GF-D8 (cell line): ENCODE data around the gene TMCC1.
A peak's percentile ranks its signal among the peaks of the same experiment; 100 is the strongest.
"Not testable (repeated sequence)": the region's sequence is repeated elsewhere in the genome, so short reads cannot be mapped to it uniquely, and the experiment has no call there.

Source experiments
- DNase-seq: peaks from one replicate; lab custom pipeline; 2025; lab: John Stamatoyannopoulos, UW

Gene TMCC1

GRCh38 chr3:129834580-129834979 is 58.9 kb downstream of the TMCC1 start:
- no peak for DNase-seq

GRCh38 chr3:129831942-129832341 is 61.6 kb downstream of the TMCC1 start:
- not testable (repeated sequence) for DNase-seq

GRCh38 chr3:129831503-129831902 is 62.0 kb downstream of the TMCC1 start:
- no peak for DNase-seq

GRCh38 chr3:129829640-129830039 is 63.9 kb downstream of the TMCC1 start:
- DNase-seq: peak; percentile 51

GRCh38 chr3:129827765-129828164 is 65.7 kb downstream of the TMCC1 start:
- no peak for DNase-seq

- DNase-seq: peak; percentile 11
Measured at GRCh38 chr3:129824926-129825541, 68.5 kb downstream of the TMCC1 start.

- DNase-seq: peak; percentile 18
Measured at GRCh38 chr3:129822679-129823078, 70.8 kb downstream of the TMCC1 start.

- DNase-seq: no peak
Measured at GRCh38 chr3:129822241-129822640, 71.3 kb downstream of the TMCC1 start.

- DNase-seq: no peak
Measured at GRCh38 chr3:129820587-129820986, 72.9 kb downstream of the TMCC1 start.

- DNase-seq: no peak
Measured at GRCh38 chr3:129812589-129812988, 80.9 kb downstream of the TMCC1 start.

- no peak for DNase-seq
Measured at GRCh38 chr3:129809297-129809696, 84.2 kb downstream of the TMCC1 start.

GRCh38 chr3:129796146-129796545 is 97.4 kb downstream of the TMCC1 start:
- no peak for DNase-seq

GRCh38 chr3:129795186-129796010 is 98.1 kb downstream of the TMCC1 start:
- no peak for DNase-seq

GRCh38 chr3:129794311-129795185 is 99.0 kb downstream of the TMCC1 start:
- DNase-seq: no peak

- peak; percentile 50 for DNase-seq
Measured at GRCh38 chr3:129793942-129794310, 99.6 kb downstream of the TMCC1 start.

- peak; percentile 25 for DNase-seq
Measured at GRCh38 chr3:129793319-129793718, 100.2 kb downstream of the TMCC1 start.

- DNase-seq: no peak
Measured at GRCh38 chr3:129783470-129783869, 110.0 kb downstream of the TMCC1 start.

GRCh38 chr3:129778871-129779270 is 114.6 kb downstream of the TMCC1 start:
- no peak for DNase-seq

GRCh38 chr3:129777806-129778205 is 115.7 kb downstream of the TMCC1 start:
- DNase-seq: no peak

GRCh38 chr3:129775870-129776269 is 117.6 kb downstream of the TMCC1 start:
- no peak for DNase-seq

GRCh38 chr3:129773691-129774663 is 119.5 kb downstream of the TMCC1 start:
- DNase-seq: no peak
